AG04450 (cell line): ENCODE data around the gene SF3B2. TPM values are rescaled to one million over a fixed set of nuclear protein-coding genes. Genes with fewer than 3 reads are reported as not detected.

Experiments
- CTCF ChIA-PET: fragments of 300-600, 350-600 bp; formaldehyde crosslinking; extraction: SDS; loops from one replicate; lab custom pipeline; 2022; ENCODE audit warnings: antibody characterized with exemption, inconsistent platforms; lab: Charles Lee
- POLR2A ChIA-PET: fragments of 350-600 bp; formaldehyde crosslinking; extraction: SDS; loops from one replicate; lab custom pipeline; 2021; ENCODE audit warnings: antibody characterized with exemption, inconsistent platforms; lab: Yijun Ruan, JAX
- DNase-seq: peaks from one replicate; pipeline ENCODE4 v3.0.0-alpha.2; 2011; ENCODE audit warnings: low read depth, low spot score
- H3K27ac ChIP-seq: one replicate; pipeline ENCODE4 v1.5.1; 2012; ENCODE audit warnings: low read depth, low read length, control low read depth
- H3K27me3 ChIP-seq: one replicate; pipeline ENCODE4 v1.6.0; 2012; ENCODE audit warnings: low read length; ENCODE audit not compliant: control insufficient read depth, insufficient read depth
- H3K4me3 ChIP-seq: 2 replicates; pipeline ENCODE4 v1.5.1; 2011; ENCODE audit warnings: mild to moderate bottlenecking, low read depth, low read length, control low read depth
- H3K9me3 ChIP-seq: 2 replicates; pipeline ENCODE4 v1.5.1; 2012; ENCODE audit warnings: low read length; ENCODE audit not compliant: control insufficient read depth, insufficient read depth
- polyA plus RNA-seq: library from polyadenylated mRNA; depleted of rRNA; stranded (reverse); fragments of >200 nt; gene quantifications from 2 replicates; pipeline ENCODE4 v1.2.3, GENCODE V29; 2011
- TF ChIP-seq, protein P1 (sequence below): IDR thresholded peaks from 2 replicates; pipeline ENCODE4 v1.5.1; 2011; ENCODE audit warnings: low read depth, low read length, control low read depth, inconsistent platforms

Gene SF3B2
- polyA plus RNA-seq, 1 experiment, result 88.2 TPM

- ChIA-PET CTCF (interaction anchor here (2.5 to 3.6 kb wide), 2 partner anchors 9 to 13 kb away, joined by 15 to 20 read pairs; no protein-coding TSS in a partner anchor), POLR2A (no interaction called here)
- Histone ChIP-seq H3K27ac (no peak overlapping the region), H3K9me3 (no peaks in the 10 kb centered on the region), H3K4me3 (no peak overlapping the region), H3K27me3 (peaks cover 14% of the 10 kb centered on the region)
- TF ChIP-seq, protein P1, sequence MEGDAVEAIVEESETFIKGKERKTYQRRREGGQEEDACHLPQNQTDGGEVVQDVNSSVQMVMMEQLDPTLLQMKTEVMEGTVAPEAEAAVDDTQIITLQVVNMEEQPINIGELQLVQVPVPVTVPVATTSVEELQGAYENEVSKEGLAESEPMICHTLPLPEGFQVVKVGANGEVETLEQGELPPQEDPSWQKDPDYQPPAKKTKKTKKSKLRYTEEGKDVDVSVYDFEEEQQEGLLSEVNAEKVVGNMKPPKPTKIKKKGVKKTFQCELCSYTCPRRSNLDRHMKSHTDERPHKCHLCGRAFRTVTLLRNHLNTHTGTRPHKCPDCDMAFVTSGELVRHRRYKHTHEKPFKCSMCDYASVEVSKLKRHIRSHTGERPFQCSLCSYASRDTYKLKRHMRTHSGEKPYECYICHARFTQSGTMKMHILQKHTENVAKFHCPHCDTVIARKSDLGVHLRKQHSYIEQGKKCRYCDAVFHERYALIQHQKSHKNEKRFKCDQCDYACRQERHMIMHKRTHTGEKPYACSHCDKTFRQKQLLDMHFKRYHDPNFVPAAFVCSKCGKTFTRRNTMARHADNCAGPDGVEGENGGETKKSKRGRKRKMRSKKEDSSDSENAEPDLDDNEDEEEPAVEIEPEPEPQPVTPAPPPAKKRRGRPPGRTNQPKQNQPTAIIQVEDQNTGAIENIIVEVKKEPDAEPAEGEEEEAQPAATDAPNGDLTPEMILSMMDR, result no peak
- no peak for DNase-seq
These were observed 15.8 kb upstream of the SF3B2 start for GRCh38 chr11:66036334-66036710.

- H3K9me3 ChIP-seq, result no peaks in the 10 kb centered on the region
- H3K4me3 ChIP-seq, result no peak overlapping the region
- ChIA-PET CTCF (interaction anchor here (1.1 to 3.6 kb wide), 2 partner anchors 14 to 30 kb away, joined by 3 to 15 read pairs; no protein-coding TSS in a partner anchor), POLR2A (no interaction called here)
- TF ChIP-seq, protein P1, result no peak
- no peak overlapping the region for H3K27ac ChIP-seq
- peaks cover 14% of the 10 kb centered on the region for H3K27me3 ChIP-seq
- no peak for DNase-seq
These were observed 14.8 kb upstream of the SF3B2 start for GRCh38 chr11:66037327-66037726.

GRCh38 chr11:66039765-66040164, 12.4 kb upstream of the SF3B2 start:
- Histone ChIP-seq H3K9me3 (peaks cover 12% of the 10 kb centered on the region), H3K27me3 (peaks cover 15% of the 10 kb centered on the region), H3K4me3 (no peak overlapping the region), H3K27ac (no peak overlapping the region)
- TF ChIP-seq, protein P1, result no peak
- ChIA-PET CTCF (interaction anchor here (1.0 kb wide), 2 partner anchors 18 to 152 kb away, joined by 4 to 7 read pairs; partner anchors contain the start of gene FIBP), POLR2A (no interaction called here)
- no peak for DNase-seq

DNA sequence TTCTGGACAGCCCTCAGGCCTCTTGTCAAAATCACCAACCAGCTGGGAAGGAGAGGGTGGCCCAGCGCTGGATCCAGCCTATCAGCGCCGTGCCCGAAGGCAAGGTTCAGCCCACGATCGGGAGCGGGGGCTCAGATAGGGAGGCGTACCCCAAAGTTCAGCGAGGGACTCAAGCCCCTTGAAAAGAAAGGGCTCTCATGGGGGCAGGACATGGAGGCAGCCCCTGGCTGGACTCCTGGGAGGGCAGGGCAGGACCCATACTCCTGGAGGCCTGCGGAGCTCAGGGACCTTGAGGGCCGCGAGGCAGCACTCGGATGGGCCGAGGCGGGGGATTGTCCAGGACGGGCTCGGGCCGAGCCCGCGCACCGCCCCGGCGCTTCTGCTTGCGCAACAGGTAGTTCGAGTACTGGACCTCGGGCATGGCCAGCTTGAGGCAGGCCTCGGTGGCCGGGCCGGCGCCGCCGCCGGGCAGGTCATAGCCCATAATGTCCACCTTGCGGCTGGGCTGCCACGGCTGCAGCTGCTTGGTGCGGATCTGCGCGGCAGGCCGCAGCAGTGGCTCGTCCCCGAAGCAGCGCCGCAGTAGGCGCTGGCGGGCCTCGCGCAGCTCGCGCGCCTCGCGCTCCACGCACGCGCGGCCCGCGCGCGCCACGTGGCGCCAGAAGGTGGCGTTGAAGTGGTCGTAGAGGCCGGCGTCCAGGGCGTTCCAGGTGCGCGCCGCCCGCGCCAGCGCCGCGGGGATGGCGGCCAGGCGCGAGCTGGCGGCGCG, 9.8 kb upstream of the SF3B2 start:
- no peak for DNase-seq
- H3K9me3 ChIP-seq, result peaks cover 12% of the 10 kb centered on the region
- H3K27me3 ChIP-seq, result peaks cover 11% of the 10 kb centered on the region
- ChIA-PET POLR2A (interaction anchor here (0.6 kb wide), 1 partner anchor 40 kb away, joined by 6 read pairs; the partner anchor contains the start of genes BANF1 and EIF1AD), CTCF (interaction anchor here (2.0 to 5.6 kb wide), 2 partner anchors 20 kb away, joined by 7 to 48 read pairs; no protein-coding TSS in a partner anchor)
- TF ChIP-seq, protein P1, result no peak
- no peak overlapping the region for H3K4me3 ChIP-seq
- H3K27ac ChIP-seq, result no peak overlapping the region
